Measurements from ENCODE around the gene CD8A. TPM values are rescaled to one million over a fixed set of nuclear protein-coding genes. Genes with fewer than 3 reads are reported as not detected.

CD8A gene
- total RNA-seq, 1 donor from 2014 or later = not detected

DNA sequence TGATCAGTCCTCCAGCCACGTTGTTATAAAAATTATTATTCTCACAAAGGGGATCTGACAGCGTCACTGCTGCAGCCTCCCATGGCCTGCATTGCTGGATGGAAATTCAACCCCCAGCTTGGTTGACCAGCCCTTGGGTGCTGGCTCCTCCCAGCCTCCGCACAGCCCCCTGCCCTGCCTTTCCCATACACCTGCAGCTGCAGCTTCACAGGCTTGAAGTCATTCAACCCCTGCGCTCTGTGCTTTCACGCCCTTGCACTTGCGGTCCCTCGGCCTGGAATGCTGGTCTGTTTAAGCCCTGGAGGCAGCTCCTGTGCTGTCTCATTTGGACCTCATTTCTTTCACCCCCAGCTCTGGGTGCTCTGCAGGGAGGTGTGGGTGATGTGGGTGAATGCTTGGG lies 860 bp upstream of the CD8A start:
- Histone ChIP-seq H3K27me3 (ENCODE audit: control insufficient read depth in 3 of 3, insufficient read depth in 3 of 3, low read length in 3 of 3) (peaks cover 49 to 64% (median 64%) of the 10 kb centered on the region in 3 donors), H3K4me3 (ENCODE audit: low read length in 3 of 3) (peak overlapping the region in 1 of 3 donors; percentile 27), H3K9ac (ENCODE audit: low read depth in 1 of 3, low read length in 3 of 3) (no peak overlapping the region), H3K9me3 (ENCODE audit: control insufficient read depth in 3 of 3, low read length in 3 of 3) (peaks cover 0 to 7% (median 3%) of the 10 kb centered on the region in 3 donors), H3K36me3 (ENCODE audit: control insufficient read depth in 3 of 3, insufficient read depth in 3 of 3, low read length in 3 of 3) (no peaks in the 10 kb centered on the region), H3K27ac (ENCODE audit: low read depth, low read length) (no peak overlapping the region), H3K4me1 (ENCODE audit: control insufficient read depth in 3 of 3, insufficient read depth in 3 of 3, low read length in 3 of 3) (peaks cover 15 to 28% (median 16%) of the 10 kb centered on the region in 3 donors)

DNA sequence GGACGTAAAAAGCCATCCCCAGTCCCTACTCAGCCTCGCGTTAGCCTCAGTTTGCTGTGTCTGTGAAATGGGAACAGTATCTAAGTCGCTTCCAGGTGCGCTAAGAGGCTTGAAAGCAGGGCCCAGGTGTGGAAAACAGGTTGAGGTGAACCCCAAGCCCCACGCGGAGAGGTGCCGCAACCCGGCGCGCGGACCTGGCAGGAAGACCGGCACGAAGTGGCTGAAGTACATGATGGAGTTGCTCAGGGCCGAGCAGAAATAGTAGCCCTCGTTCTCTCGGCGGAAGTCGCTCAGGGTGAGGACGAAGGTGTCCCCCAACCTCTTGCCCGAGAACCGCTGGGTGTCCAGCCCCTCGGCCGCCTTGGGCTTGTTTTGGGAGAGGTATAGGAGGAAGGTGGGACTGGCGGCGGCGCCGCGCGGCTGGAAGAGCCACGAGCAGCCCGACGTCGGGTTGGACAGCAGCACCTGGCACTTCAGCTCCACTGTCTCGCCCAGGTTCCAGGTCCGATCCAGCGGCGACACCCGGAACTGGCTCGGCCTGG lies 508 bp downstream of the CD8A start:
- Histone ChIP-seq H3K4me3 (ENCODE audit: low read length in 3 of 3) (peak overlapping the region in 2 of 3 donors; percentile 7 to 9), H3K9ac (ENCODE audit: low read depth in 1 of 3, low read length in 3 of 3) (no peak overlapping the region), H3K27ac (ENCODE audit: low read depth, low read length) (no peak overlapping the region), H3K36me3 (ENCODE audit: control insufficient read depth in 3 of 3, insufficient read depth in 3 of 3, low read length in 3 of 3) (no peaks in the 10 kb centered on the region), H3K4me1 (ENCODE audit: control insufficient read depth in 3 of 3, insufficient read depth in 3 of 3, low read length in 3 of 3) (peaks cover 15 to 28% (median 16%) of the 10 kb centered on the region in 3 donors), H3K9me3 (ENCODE audit: control insufficient read depth in 3 of 3, low read length in 3 of 3) (no peaks in the 10 kb centered on the region), H3K27me3 (ENCODE audit: control insufficient read depth in 3 of 3, insufficient read depth in 3 of 3, low read length in 3 of 3) (peaks cover 49 to 70% (median 64%) of the 10 kb centered on the region in 3 donors)

- Histone ChIP-seq H3K4me3 (ENCODE audit: low read length in 3 of 3) (peak overlapping the region in 2 of 3 donors; percentile 7 to 9), H3K4me1 (ENCODE audit: control insufficient read depth in 3 of 3, insufficient read depth in 3 of 3, low read length in 3 of 3) (peaks cover 15 to 28% (median 16%) of the 10 kb centered on the region in 3 donors), H3K9me3 (ENCODE audit: control insufficient read depth in 3 of 3, low read length in 3 of 3) (no peaks in the 10 kb centered on the region), H3K36me3 (ENCODE audit: control insufficient read depth in 3 of 3, insufficient read depth in 3 of 3, low read length in 3 of 3) (no peaks in the 10 kb centered on the region), H3K27ac (ENCODE audit: low read depth, low read length) (no peak overlapping the region), H3K9ac (ENCODE audit: low read depth in 1 of 3, low read length in 3 of 3) (no peak overlapping the region), H3K27me3 (ENCODE audit: control insufficient read depth in 3 of 3, insufficient read depth in 3 of 3, low read length in 3 of 3) (peaks cover 49 to 70% (median 60%) of the 10 kb centered on the region in 3 donors)
Observed at GRCh38 chr2:86789687-86790133, 1.0 kb downstream of the CD8A start.

GRCh38 chr2:86788881-86789686 lies 1.6 kb downstream of the CD8A start:
- Histone ChIP-seq H3K4me1 (ENCODE audit: control insufficient read depth in 3 of 3, insufficient read depth in 3 of 3, low read length in 3 of 3) (peaks cover 15 to 28% (median 16%) of the 10 kb centered on the region in 3 donors), H3K9me3 (ENCODE audit: control insufficient read depth in 3 of 3, low read length in 3 of 3) (no peaks in the 10 kb centered on the region), H3K4me3 (ENCODE audit: low read length in 3 of 3) (peak overlapping the region in 1 of 3 donors; percentile 35), H3K9ac (ENCODE audit: low read depth in 1 of 3, low read length in 3 of 3) (no peak overlapping the region), H3K27me3 (ENCODE audit: control insufficient read depth in 3 of 3, insufficient read depth in 3 of 3, low read length in 3 of 3) (peaks cover 49 to 63% (median 55%) of the 10 kb centered on the region in 3 donors), H3K27ac (ENCODE audit: low read depth, low read length) (no peak overlapping the region), H3K36me3 (ENCODE audit: control insufficient read depth in 3 of 3, insufficient read depth in 3 of 3, low read length in 3 of 3) (no peaks in the 10 kb centered on the region)

DNA sequence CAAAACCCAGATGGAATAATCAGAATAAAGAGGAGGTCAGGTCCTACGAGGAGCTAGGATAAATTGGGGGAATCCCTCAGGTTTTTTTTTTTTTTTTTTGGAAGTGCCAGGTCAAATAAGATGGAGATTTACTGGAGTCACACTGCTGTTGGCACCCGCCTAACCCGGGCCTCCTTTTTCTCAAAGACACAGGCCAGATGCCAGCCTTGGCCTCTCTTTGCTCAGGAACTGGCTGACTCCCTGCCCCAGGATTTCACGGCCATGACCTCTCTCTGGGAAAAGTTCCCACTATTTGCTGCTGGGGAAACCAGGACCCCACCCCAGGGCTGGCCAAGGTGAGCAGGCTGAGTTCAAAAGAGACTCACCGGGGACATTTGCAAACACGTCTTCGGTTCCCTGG lies 2.5 kb downstream of the CD8A start:
- H3K36me3 ChIP-seq (ENCODE audit: control insufficient read depth in 3 of 3, insufficient read depth in 3 of 3, low read length in 3 of 3) = no peaks in the 10 kb centered on the region
- peaks cover 41 to 54% (median 45%) of the 10 kb centered on the region in 3 donors for H3K27me3 ChIP-seq (ENCODE audit: control insufficient read depth in 3 of 3, insufficient read depth in 3 of 3, low read length in 3 of 3)
- no peak overlapping the region for H3K4me3 ChIP-seq (ENCODE audit: low read length in 3 of 3)
- H3K27ac ChIP-seq (ENCODE audit: low read depth, low read length) = no peak overlapping the region
- peaks cover 15 to 28% (median 16%) of the 10 kb centered on the region in 3 donors for H3K4me1 ChIP-seq (ENCODE audit: control insufficient read depth in 3 of 3, insufficient read depth in 3 of 3, low read length in 3 of 3)
- H3K9ac ChIP-seq (ENCODE audit: low read depth in 1 of 3, low read length in 3 of 3) = no peak overlapping the region
- no peaks in the 10 kb centered on the region for H3K9me3 ChIP-seq (ENCODE audit: control insufficient read depth in 3 of 3, low read length in 3 of 3)

DNA sequence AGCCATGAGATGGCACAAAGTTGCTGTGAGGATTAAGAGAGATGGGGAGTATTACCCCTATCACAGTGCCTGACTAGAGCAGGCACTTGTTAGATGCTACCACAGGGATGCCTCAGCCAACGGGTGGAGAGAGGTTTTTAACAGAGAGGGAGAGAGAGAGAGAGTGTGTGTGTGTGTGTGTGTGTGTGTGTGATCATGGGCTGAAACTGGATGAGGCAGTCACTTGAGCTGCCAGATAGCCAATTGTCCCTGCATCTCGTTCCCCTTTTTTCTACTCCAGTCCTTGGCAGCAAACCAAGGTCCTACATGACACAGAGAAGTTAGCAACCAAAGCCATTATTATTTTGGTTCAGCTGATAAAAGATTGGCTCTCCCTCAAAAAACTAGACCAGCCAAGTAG lies 3.0 kb downstream of the CD8A start:
- Histone ChIP-seq H3K9me3 (ENCODE audit: control insufficient read depth in 3 of 3, low read length in 3 of 3) (no peaks in the 10 kb centered on the region), H3K4me3 (ENCODE audit: low read length in 3 of 3) (no peak overlapping the region), H3K36me3 (ENCODE audit: control insufficient read depth in 3 of 3, insufficient read depth in 3 of 3, low read length in 3 of 3) (no peaks in the 10 kb centered on the region), H3K27me3 (ENCODE audit: control insufficient read depth in 3 of 3, insufficient read depth in 3 of 3, low read length in 3 of 3) (peaks cover 38 to 50% (median 42%) of the 10 kb centered on the region in 3 donors), H3K4me1 (ENCODE audit: control insufficient read depth in 3 of 3, insufficient read depth in 3 of 3, low read length in 3 of 3) (peaks cover 15 to 28% (median 16%) of the 10 kb centered on the region in 3 donors), H3K27ac (ENCODE audit: low read depth, low read length) (no peak overlapping the region), H3K9ac (ENCODE audit: low read depth in 1 of 3, low read length in 3 of 3) (no peak overlapping the region)

- Histone ChIP-seq H3K4me3 (ENCODE audit: low read length in 3 of 3) (no peak overlapping the region), H3K9me3 (ENCODE audit: control insufficient read depth in 3 of 3, low read length in 3 of 3) (no peaks in the 10 kb centered on the region), H3K27ac (ENCODE audit: low read depth, low read length) (no peak overlapping the region), H3K36me3 (ENCODE audit: control insufficient read depth in 3 of 3, insufficient read depth in 3 of 3, low read length in 3 of 3) (no peaks in the 10 kb centered on the region), H3K27me3 (ENCODE audit: control insufficient read depth in 3 of 3, insufficient read depth in 3 of 3, low read length in 3 of 3) (peaks cover 23 to 33% (median 27%) of the 10 kb centered on the region in 3 donors), H3K4me1 (ENCODE audit: control insufficient read depth in 3 of 3, insufficient read depth in 3 of 3, low read length in 3 of 3) (peaks cover 11 to 23% (median 14%) of the 10 kb centered on the region in 3 donors), H3K9ac (ENCODE audit: low read depth in 1 of 3, low read length in 3 of 3) (no peak overlapping the region)
Observed at GRCh38 chr2:86786001-86786536, 4.6 kb downstream of the CD8A start.

DNA sequence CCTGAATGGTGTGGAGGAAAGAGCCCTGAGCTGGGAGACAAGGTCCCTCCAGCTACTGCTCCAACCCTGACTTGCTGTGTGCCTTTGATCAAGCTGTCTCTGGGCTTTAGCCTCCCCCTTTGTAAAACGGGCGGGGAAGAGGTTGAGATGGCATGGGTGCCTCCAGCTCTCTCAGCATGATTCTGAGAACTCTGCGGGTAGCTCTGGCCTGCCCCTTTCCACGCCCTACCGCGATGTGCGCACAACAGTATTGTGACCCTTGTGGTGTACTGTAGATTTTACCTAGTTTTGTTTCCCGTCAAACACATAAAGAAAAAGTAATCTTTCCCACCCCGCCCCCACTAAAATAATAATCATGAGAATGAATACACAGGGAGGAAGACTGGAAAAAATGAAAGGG lies 5.3 kb downstream of the CD8A start:
- Histone ChIP-seq H3K4me3 (ENCODE audit: low read length in 3 of 3) (no peak overlapping the region), H3K27ac (ENCODE audit: low read depth, low read length) (no peak overlapping the region), H3K9me3 (ENCODE audit: control insufficient read depth in 3 of 3, low read length in 3 of 3) (no peaks in the 10 kb centered on the region), H3K4me1 (ENCODE audit: control insufficient read depth in 3 of 3, insufficient read depth in 3 of 3, low read length in 3 of 3) (peaks cover 10 to 18% (median 14%) of the 10 kb centered on the region in 3 donors), H3K9ac (ENCODE audit: low read depth in 1 of 3, low read length in 3 of 3) (no peak overlapping the region), H3K36me3 (ENCODE audit: control insufficient read depth in 3 of 3, insufficient read depth in 3 of 3, low read length in 3 of 3) (no peaks in the 10 kb centered on the region), H3K27me3 (ENCODE audit: control insufficient read depth in 3 of 3, insufficient read depth in 3 of 3, low read length in 3 of 3) (peaks cover 18 to 29% (median 21%) of the 10 kb centered on the region in 3 donors)

DNA sequence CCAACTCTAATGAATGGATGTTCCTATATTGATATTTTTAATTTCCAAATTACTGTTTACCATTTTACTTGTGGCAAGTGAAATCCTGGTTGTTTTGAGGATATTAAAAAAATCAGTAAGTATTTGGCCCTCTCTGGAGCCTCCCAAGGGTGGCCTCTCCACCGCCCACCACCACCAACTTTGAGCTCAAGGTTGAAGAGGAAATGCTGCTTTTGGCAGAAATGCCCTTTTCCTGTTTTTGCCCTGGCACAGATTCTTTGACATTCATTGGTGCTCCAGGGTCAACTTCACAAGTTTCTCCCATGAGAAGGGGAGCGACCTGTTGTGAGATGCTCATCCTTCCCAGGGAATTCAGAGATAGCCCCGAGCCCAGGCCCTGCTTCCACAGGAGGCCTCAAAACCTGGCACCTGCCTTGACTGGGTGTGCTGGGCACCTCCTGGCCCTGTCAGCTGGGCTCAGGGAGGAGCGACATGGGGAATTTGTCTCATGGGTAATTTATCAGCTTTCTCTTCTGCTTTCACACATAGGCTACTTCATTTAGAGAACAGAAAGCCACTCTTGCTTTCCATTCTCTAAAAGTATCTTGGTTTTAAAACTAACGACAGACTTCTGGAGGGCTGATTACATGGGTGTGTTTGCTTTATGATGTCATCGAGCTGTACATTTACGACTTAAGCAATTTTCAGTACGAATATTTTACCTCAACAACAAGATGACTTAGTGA lies 6.9 kb downstream of the CD8A start:
- Histone ChIP-seq H3K27ac (ENCODE audit: low read depth, low read length) (no peak overlapping the region), H3K4me3 (ENCODE audit: low read length in 3 of 3) (no peak overlapping the region), H3K36me3 (ENCODE audit: control insufficient read depth in 3 of 3, insufficient read depth in 3 of 3, low read length in 3 of 3) (no peaks in the 10 kb centered on the region), H3K9me3 (ENCODE audit: control insufficient read depth in 3 of 3, low read length in 3 of 3) (no peaks in the 10 kb centered on the region), H3K9ac (ENCODE audit: low read depth in 1 of 3, low read length in 3 of 3) (no peak overlapping the region), H3K4me1 (ENCODE audit: control insufficient read depth in 3 of 3, insufficient read depth in 3 of 3, low read length in 3 of 3) (peaks cover 2% of the 10 kb centered on the region in 3 donors), H3K27me3 (ENCODE audit: control insufficient read depth in 3 of 3, insufficient read depth in 3 of 3, low read length in 3 of 3) (peaks cover 2 to 12% (median 4%) of the 10 kb centered on the region in 3 donors)

Data from skeletal muscle tissue (tissue), 4 donors.